ENCODE data around the gene PARD3. TPM values are rescaled to one million over a fixed set of nuclear protein-coding genes. Genes with fewer than 3 reads are reported as not detected.

PARD3 gene
- total RNA-seq, 4 donors from 2014 or later = 39.2 to 124 (median 48.0) TPM

DNA sequence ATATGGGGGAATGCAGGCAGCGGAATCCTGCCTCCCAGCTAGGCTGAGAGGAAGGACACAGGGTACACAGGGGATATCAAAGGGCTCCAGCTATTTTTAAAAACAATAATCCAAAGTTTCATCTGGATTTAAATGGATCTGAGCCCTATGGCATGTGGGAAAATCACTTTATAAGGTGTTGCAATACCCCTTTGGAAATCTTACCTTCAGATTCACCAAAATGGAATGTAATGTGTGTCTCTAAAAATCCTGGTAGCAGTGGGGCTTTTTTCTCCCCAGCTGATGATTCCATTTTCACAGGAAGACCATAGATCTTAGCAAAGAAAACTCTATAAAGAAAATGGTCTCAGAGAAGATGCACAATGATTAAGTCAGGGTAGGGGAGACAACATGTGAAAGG is 722.2 kb downstream of the PARD3 start:
- Histone ChIP-seq H3K4me1 (no peaks in the 10 kb centered on the region), H3K27me3 (no peaks in the 10 kb centered on the region), H3K9me3 (no peaks in the 10 kb centered on the region), H3K36me3 (no peaks in the 10 kb centered on the region), H3K4me3 (no peak overlapping the region), H3K27ac (no peak overlapping the region)
- no peak for TF ChIP-seq POLR2A (IDR thresholded peaks at IDR 0.05)
- TF ChIP-seq, protein P1, sequence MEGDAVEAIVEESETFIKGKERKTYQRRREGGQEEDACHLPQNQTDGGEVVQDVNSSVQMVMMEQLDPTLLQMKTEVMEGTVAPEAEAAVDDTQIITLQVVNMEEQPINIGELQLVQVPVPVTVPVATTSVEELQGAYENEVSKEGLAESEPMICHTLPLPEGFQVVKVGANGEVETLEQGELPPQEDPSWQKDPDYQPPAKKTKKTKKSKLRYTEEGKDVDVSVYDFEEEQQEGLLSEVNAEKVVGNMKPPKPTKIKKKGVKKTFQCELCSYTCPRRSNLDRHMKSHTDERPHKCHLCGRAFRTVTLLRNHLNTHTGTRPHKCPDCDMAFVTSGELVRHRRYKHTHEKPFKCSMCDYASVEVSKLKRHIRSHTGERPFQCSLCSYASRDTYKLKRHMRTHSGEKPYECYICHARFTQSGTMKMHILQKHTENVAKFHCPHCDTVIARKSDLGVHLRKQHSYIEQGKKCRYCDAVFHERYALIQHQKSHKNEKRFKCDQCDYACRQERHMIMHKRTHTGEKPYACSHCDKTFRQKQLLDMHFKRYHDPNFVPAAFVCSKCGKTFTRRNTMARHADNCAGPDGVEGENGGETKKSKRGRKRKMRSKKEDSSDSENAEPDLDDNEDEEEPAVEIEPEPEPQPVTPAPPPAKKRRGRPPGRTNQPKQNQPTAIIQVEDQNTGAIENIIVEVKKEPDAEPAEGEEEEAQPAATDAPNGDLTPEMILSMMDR (IDR thresholded peaks at IDR 0.05) = no peak
- no peak for DNase-seq

DNA sequence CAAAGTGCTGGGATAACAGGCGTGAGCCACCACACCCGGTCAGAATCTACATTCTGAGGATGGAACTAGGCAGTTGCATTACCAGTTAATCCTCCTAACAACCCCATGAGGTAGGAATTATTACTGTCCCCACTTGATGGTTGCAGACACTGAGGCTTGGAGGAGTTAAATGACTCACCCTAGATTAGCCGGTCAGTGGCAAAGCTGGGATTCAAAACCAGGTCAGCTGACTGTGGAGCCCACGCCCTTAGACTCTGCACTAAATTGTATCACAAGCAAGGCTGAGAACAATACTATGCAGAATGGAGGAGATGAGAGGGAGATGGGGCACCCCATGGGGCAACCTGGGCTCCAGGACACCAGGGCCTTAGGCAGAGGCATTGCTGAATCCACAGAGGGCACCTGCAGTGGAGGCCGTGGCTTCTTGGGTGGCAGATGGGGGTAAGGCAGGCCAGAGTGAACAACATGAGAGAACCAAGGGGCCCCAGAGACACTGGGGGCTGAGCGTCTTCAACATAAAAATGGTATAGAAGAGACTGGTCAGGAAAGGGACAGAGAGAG is 723.4 kb downstream of the PARD3 start:
- no peaks in the 10 kb centered on the region for H3K4me1 ChIP-seq
- H3K36me3 ChIP-seq = no peaks in the 10 kb centered on the region
- H3K27ac ChIP-seq = no peak overlapping the region
- no peaks in the 10 kb centered on the region for H3K9me3 ChIP-seq
- no peaks in the 10 kb centered on the region for H3K27me3 ChIP-seq
- no peak overlapping the region for H3K4me3 ChIP-seq
- TF ChIP-seq, protein P1 (IDR thresholded peaks at IDR 0.05) = no peak
- no peak for TF ChIP-seq POLR2A (IDR thresholded peaks at IDR 0.05)
- no peak for DNase-seq

DNA sequence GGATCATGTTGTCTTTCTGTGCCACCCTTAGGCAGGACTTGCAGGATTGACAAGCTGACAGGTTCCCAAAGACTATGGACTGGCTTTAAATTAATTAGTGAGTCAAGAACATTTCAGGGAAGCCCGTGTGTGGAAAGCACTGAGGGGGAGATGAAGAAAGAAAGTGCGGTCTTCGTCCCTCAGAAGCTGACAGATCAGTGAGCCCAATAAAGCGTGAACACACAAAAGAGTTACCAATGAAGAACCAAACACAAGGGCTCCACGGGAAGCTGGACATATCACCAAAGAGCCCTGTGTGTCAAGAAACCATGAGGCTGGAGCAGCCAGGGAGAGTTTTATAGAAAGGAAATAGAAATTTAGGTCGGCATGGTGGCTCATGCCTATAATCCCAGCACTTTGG is 725.8 kb downstream of the PARD3 start:
- Histone ChIP-seq H3K36me3 (no peaks in the 10 kb centered on the region), H3K27ac (no peak overlapping the region), H3K4me3 (no peak overlapping the region), H3K4me1 (no peaks in the 10 kb centered on the region), H3K9me3 (no peaks in the 10 kb centered on the region), H3K27me3 (no peaks in the 10 kb centered on the region)
- TF ChIP-seq POLR2A (IDR thresholded peaks at IDR 0.05) = no peak
- TF ChIP-seq, protein P1 (IDR thresholded peaks at IDR 0.05) = no peak
- no peak for DNase-seq

DNA sequence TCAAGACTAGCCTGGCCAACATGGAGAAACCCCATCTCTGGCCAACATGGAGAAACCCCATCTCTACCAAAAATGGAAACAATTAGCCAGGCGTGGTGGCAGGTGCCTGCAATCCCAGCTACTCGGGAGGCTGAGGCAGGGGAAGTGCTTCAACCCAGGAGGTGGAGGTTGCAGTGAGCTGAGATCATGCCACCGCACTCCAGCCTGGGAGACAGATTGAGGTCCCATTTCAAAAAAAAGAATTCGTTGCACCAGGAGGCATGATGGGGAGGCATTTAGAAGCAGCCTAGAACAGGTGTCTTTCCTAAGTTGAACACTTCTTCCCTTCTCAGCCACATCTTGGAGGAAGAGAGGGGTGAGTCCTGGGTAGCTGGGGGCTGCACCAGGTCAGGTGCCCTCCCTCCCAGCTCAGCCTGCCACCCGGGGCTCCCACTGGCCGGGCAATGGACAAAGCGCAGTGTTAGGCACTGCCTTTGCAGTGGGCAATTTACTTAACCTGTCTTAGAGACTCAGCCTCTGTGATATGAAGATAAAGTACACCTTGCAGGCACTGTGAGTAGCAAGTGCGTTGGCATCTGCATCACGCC is 726.8 kb downstream of the PARD3 start:
- no peak for DNase-seq
- no peaks in the 10 kb centered on the region for H3K9me3 ChIP-seq
- H3K27ac ChIP-seq = no peak overlapping the region
- no peak for TF ChIP-seq POLR2A (IDR thresholded peaks at IDR 0.05)
- TF ChIP-seq, protein P1 (IDR thresholded peaks at IDR 0.05) = no peak
- no peaks in the 10 kb centered on the region for H3K4me1 ChIP-seq
- H3K27me3 ChIP-seq = no peaks in the 10 kb centered on the region
- no peaks in the 10 kb centered on the region for H3K36me3 ChIP-seq
- no peak overlapping the region for H3K4me3 ChIP-seq

DNA sequence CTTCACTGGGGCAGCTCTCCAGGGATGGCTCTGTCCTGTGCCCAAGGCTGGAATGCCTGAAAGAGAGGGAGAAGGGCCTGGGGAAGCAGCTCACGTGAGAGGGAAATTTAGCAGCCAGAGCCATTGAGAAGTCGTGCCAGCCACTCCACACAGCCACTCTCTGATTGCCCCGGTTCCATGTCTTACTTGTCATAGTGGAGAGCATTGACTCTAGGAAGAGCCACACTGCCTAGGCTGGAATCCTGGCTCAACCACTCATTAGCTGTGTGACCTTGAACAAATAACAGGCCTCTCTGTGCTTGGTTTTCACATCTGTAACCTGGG is 728.0 kb downstream of the PARD3 start:
- no peaks in the 10 kb centered on the region for H3K9me3 ChIP-seq
- H3K4me1 ChIP-seq = no peaks in the 10 kb centered on the region
- no peak for DNase-seq
- H3K27me3 ChIP-seq = no peaks in the 10 kb centered on the region
- TF ChIP-seq, protein P1 (IDR thresholded peaks at IDR 0.05) = no peak
- TF ChIP-seq POLR2A (IDR thresholded peaks at IDR 0.05) = no peak
- no peak overlapping the region for H3K4me3 ChIP-seq
- no peaks in the 10 kb centered on the region for H3K36me3 ChIP-seq
- no peak overlapping the region for H3K27ac ChIP-seq

DNA sequence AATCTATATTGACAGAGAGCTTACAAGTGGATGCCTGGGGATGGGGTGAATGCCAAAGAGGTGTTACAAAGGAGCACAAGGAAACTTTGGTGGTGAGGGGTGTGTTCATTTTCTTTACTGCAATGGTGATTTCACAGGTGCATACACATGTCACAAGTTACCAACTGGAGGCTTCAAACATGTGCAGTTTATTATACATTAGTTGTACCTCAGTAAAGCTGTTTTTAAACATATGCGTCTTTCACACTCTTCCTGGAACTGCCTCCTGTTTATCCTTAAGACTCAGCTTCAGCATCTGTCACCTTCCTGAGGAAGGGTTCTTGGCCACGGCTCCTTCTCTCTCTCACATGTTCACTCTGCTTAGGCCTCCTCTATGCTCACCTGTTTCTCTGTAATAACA is 731.5 kb downstream of the PARD3 start:
- no peak overlapping the region for H3K4me3 ChIP-seq
- no peaks in the 10 kb centered on the region for H3K9me3 ChIP-seq
- TF ChIP-seq, protein P1 (IDR thresholded peaks at IDR 0.05) = no peak
- no peak for TF ChIP-seq POLR2A (IDR thresholded peaks at IDR 0.05)
- H3K27me3 ChIP-seq = no peaks in the 10 kb centered on the region
- H3K27ac ChIP-seq = no peak overlapping the region
- DNase-seq = no peak
- no peaks in the 10 kb centered on the region for H3K4me1 ChIP-seq
- H3K36me3 ChIP-seq = no peaks in the 10 kb centered on the region

Measured in Peyer's patch (tissue), 4 donors.